HuH-7 (cell line): ENCODE data around the gene PABPC3.
A peak's percentile ranks its signal among the peaks of the same experiment; 100 is the strongest.

ENCODE experiments used
- DNase-seq: peaks from one replicate; pipeline ENCODE4 v3.0.0; 2011; ENCODE audit warnings: low spot score

PABPC3 gene

GRCh38 chr13:25095851-25096453 lies at the start of gene PABPC3:
TSS of gene PABPC3 (plus strand) at chr13:25096136. CDS start at chr13:25096199, 63 bp downstream.
- DNase-seq = no peak

GRCh38 chr13:25046274-25046984 lies 49.5 kb upstream of the PABPC3 start:
- DNase-seq = no peak

GRCh38 chr13:25046985-25047511 lies 48.9 kb upstream of the PABPC3 start:
- no peak for DNase-seq

GRCh38 chr13:25051065-25051464 lies 44.9 kb upstream of the PABPC3 start:
- no peak for DNase-seq

- no peak for DNase-seq
These were observed 36.8 kb upstream of the PABPC3 start for GRCh38 chr13:25059166-25059565.

- DNase-seq = no peak
These were observed 36.0 kb upstream of the PABPC3 start for GRCh38 chr13:25059958-25060357.

- peak; percentile 13 for DNase-seq
These were observed 33.5 kb upstream of the PABPC3 start for GRCh38 chr13:25062479-25062878.

GRCh38 chr13:25064396-25064795 lies 31.5 kb upstream of the PABPC3 start:
- DNase-seq = no peak

GRCh38 chr13:25065974-25066770 lies 29.8 kb upstream of the PABPC3 start:
- DNase-seq = no peak

- DNase-seq = no peak
These were observed 28.9 kb upstream of the PABPC3 start for GRCh38 chr13:25067064-25067463.

- no peak for DNase-seq
These were observed 27.1 kb upstream of the PABPC3 start for GRCh38 chr13:25068810-25069209.

- no peak for DNase-seq
These were observed 26.7 kb upstream of the PABPC3 start for GRCh38 chr13:25069236-25069635.

- DNase-seq = no peak
These were observed 26.0 kb upstream of the PABPC3 start for GRCh38 chr13:25069911-25070310.

- no peak for DNase-seq
These were observed 15.2 kb upstream of the PABPC3 start for GRCh38 chr13:25080773-25081172.

- no peak for DNase-seq
These were observed 11.8 kb upstream of the PABPC3 start for GRCh38 chr13:25084096-25084495.

- DNase-seq = peak; percentile 35
These were observed 10.7 kb upstream of the PABPC3 start for GRCh38 chr13:25085125-25085742.

GRCh38 chr13:25088562-25089221 lies 7.2 kb upstream of the PABPC3 start:
- no peak for DNase-seq

GRCh38 chr13:25097426-25097825 lies 1.5 kb downstream of the PABPC3 start:
- DNase-seq = no peak

GRCh38 chr13:25103711-25104110 lies 7.8 kb downstream of the PABPC3 start:
- DNase-seq = no peak

- DNase-seq = no peak
These were observed 13.4 kb downstream of the PABPC3 start for GRCh38 chr13:25109341-25109740.

- DNase-seq = no peak
These were observed 15.1 kb downstream of the PABPC3 start for GRCh38 chr13:25110956-25111584.
